Gastrocnemius medialis (tissue), 4 donors: Measurements from ENCODE around the gene MRTFA.

ENCODE experiments used
- CTCF ChIP-seq, 5 experiments: fragments of 450-650 bp in 3 of 5; fragments of 200-600 bp in 2 of 5; sonication (generic) in 2 of 5; IDR thresholded peaks in 4 of 5; conservative IDR thresholded peaks in 1 of 5; 1 replicate in 4 of 5; 2 replicates in 1 of 5; pipeline ENCODE4 v1.5.1; 2016 to 2019; ENCODE audit warnings: antibody characterized with exemption in 5 of 5, mild to moderate bottlenecking in 3 of 5, moderate library complexity in 3 of 5
- POLR2A ChIP-seq, 2 donors: fragments of 450-650 bp; IDR thresholded peaks; one replicate each; pipeline ENCODE4 v1.6.1; 2017; ENCODE audit warnings: antibody characterized with exemption in 2 of 2, mild to moderate bottlenecking in 2 of 2, moderate library complexity in 2 of 2

DNA sequence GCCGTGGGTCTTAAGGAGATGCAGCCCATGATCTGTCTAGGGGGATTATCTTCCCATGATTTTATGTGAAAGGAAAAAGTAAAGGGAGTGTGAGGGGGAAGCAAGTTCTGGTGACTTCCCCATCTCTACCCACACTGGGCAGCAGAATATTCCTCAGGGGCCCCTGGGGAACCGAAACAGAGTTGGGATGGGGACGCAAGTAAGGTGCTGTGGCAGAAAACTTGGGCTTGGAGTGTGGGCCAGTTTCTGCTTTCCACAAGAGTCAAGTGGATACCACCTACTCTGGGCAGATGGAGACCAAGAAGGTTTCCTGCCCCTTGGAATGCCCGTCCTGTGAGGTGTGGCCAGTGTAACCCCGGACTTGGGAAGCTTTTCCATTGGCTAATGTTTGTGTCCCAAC is 201.8 kb downstream of the MRTFA start:
- TF ChIP-seq CTCF (IDR thresholded peaks at IDR 0.05 in 4 of 5, conservative IDR thresholded peaks at IDR 0.05 in 1 of 5) = no peak
- no peak for TF ChIP-seq POLR2A (IDR thresholded peaks at IDR 0.05)
